Heart right ventricle (tissue), 16 donors: ENCODE measurements around the gene GAB1. TPM values are rescaled to one million over a fixed set of nuclear protein-coding genes. Genes with fewer than 3 reads are reported as not detected.

Experiments
- ATAC-seq, 8 donors: fragments of 200-7000 bp; cut with Tn5 transposase; one replicate each; pipeline ENCODE4 v1.9.1; 2020; ENCODE audit warnings: mild to moderate bottlenecking in 8 of 8, moderate library complexity in 8 of 8, moderate number of reproducible peaks in 1 of 8
- DNase-seq, 2 donors: peaks; one replicate each; pipeline ENCODE4 v3.0.0-alpha.2; 2020
- H3K27ac ChIP-seq, 10 donors: fragments of 200-600 bp; sonication (generic) in 2 of 10; one replicate each; pipeline versions ENCODE4 v1.5.0 to v1.8.0; 2020 to 2022; ENCODE audit warnings: mild to moderate bottlenecking in 3 of 10
- H3K27me3 ChIP-seq, 7 donors: fragments of 200-600 bp; one replicate each; pipeline ENCODE4 v1.8.0; 2021 to 2022; ENCODE audit warnings: mild to moderate bottlenecking in 2 of 7
- H3K36me3 ChIP-seq, 9 donors: fragments of 200-600 bp; sonication (generic) in 1 of 9; one replicate each; pipeline versions ENCODE4 v1.5.0 to v1.8.0; 2020 to 2022; ENCODE audit warnings: mild to moderate bottlenecking in 2 of 9
- H3K4me1 ChIP-seq, 9 donors: fragments of 200-600 bp; sonication (generic) in 1 of 9; one replicate each; pipeline versions ENCODE4 v1.5.0 to v1.8.0; 2020 to 2022; ENCODE audit warnings: mild to moderate bottlenecking in 4 of 9
- H3K4me3 ChIP-seq, 10 donors: fragments of 200-600 bp; sonication (generic) in 2 of 10; one replicate each; pipeline versions ENCODE4 v1.5.0 to v1.8.0; 2020 to 2022; ENCODE audit warnings: mild to moderate bottlenecking in 7 of 10, moderate library complexity in 2 of 10
- H3K9me3 ChIP-seq, 11 donors: fragments of 200-600 bp in 10 of 11; sonication (generic) in 2 of 11; one replicate each; pipeline versions ENCODE4 v1.5.0 to v1.8.0; 2013 to 2022; ENCODE audit warnings: mild to moderate bottlenecking in 2 of 11, control low read depth in 1 of 11, moderate library complexity in 1 of 11
- CTCF ChIP-seq, 9 donors: fragments of 200-600 bp; sonication (generic) in 2 of 9; IDR thresholded peaks; one replicate each; pipeline versions ENCODE4 v1.5.0 to v1.8.0; 2021 to 2022; ENCODE audit warnings: antibody characterized with exemption in 9 of 9, mild to moderate bottlenecking in 5 of 9, moderate library complexity in 1 of 9
- WGBS, 2 donors: extraction: QIAGEN DNeasy Blood & Tissue Kit; methylation state at CpG; one replicate each; pipeline ENCODE4 v1.1.7; 2013; ENCODE audit warnings: inconsistent platforms in 1 of 2; 5-methylcytosine and 5-hydroxymethylcytosine counted together
- intact Hi-C, 10 donors: fragments of 100-400 bp; cut with DNase I; formaldehyde crosslinking; loops; one replicate each; pipeline versions ENCODE4 v1.11.1 to v1.14.2; 2022
- long read RNA-seq, 3 donors: library from polyadenylated mRNA; unstranded; transcript quantifications; one replicate each; pipeline ENCODE4 v2.0.0, GENCODE V29; 2020 to 2021
- polyA plus RNA-seq, 2 donors: library from polyadenylated mRNA; stranded (reverse); fragments of 200-250 nt; gene quantifications; one replicate each; pipeline ENCODE4 v1.2.3, GENCODE V29; 2013
- total RNA-seq, 10 donors: library from RNA; stranded (reverse); fragmentation: NEBNext Ultra II Directional in 3 of 10; extraction: Animal tissue kit (Norgen Biotek cat#: 25700) in 3 of 10; gene quantifications; one replicate each; pipeline versions ENCODE4 v1.2.1 to v1.2.4, GENCODE V29; 2021 to 2023
- donor health status: Arrhythmogenic right ventricular cardiomyopathy.
- donor health status: ischemic (EF 13 %, LVEDD 7.1; RV severe dilation, severe dysfunction).
- donor health status: healthy with polysubstance abuse.
- donor health status: DM: no; HTN: yes; CAD: no.
- donor health status: DM: no; HTN: no; CAD: no.
- donor health status: ischemic (EF 25% LVEDD 6.9; RV normal size, moderate dysfunction).
- donor health status: ischemic (EF 25% LVEDD 5.7; RV mildly dilated, moderate dysfunction).
- donor health status: healthy.
- donor health status: DM: yes; HTN: yes; CAD: no.
- donor health status: Ischemic cardiomyopathy.
- donor health status: ischemic (EF 35%, LVEDD 5.7; RV mildly dilated, moderate dysfunction).
- donor health status: nonischemic (EF 11% LVEDD 7.7; RV severe dilation, severe dysfunction).
- donor health status: DM: yes; HTN: yes; CAD: no.
- donor health status: PGD.
- donor health status: ischemic (EF 29% LVEDD 5.4; RV normal size, mild dysfunction).
- donor health status: nonischemic (EF 23%, LVEDD 6.1; RV moderate dilation, normal function).

Gene GAB1
- total RNA-seq (100 to 1,000 TPM in 5 of 10 donors, 10 to 100 TPM in 5; 28.9 to 130 (median 102) TPM), polyA plus RNA-seq (10 to 100 TPM in 1 of 2 donors, 1 to 10 TPM in 1; 7.8 to 22.4 TPM)
- long read RNA-seq, donor 1, partial matches to known transcripts: 3 of 15 reads
- long read RNA-seq, donor 1, other reads (novel, unspliced or antisense): 12 of 15 reads
- long read RNA-seq, donor 2, partial matches to known transcripts: 22 of 25 reads
- long read RNA-seq, donor 2, other reads (novel, unspliced or antisense): 3 of 25 reads
- long read RNA-seq, donor 3, partial matches to known transcripts: 5 of 11 reads
- long read RNA-seq, donor 3, other reads (novel, unspliced or antisense): 6 of 11 reads

GRCh38 chr4:143336781-143337599 lies at the start of gene GAB1:
TSS of gene GAB1 (plus strand) at chr4:143336876. CDS start at chr4:143337189, 313 bp downstream.
- DNase-seq (peak; percentile 80 to 82), ATAC-seq (peak; percentile 57 to 88 (median 68))
- intact Hi-C loops: loop anchor here in 9 of 10 donors (2.0 to 10.0 kb wide), 18 partner anchors 40 to 175 kb away; partner anchors contain the start of gene SMARCA5 (in 1 of the 9)
- Histone ChIP-seq H3K27ac (peak within 1 kb of the TSS; percentile 93 to 98 (median 96)), H3K36me3 (no peaks in the 10 kb centered on the region), H3K4me3 (peak within 1 kb of the TSS; percentile 65 to 97 (median 90)), H3K4me1 (peaks cover 3 to 52% (median 41%) of the 10 kb centered on the region in 9 donors), H3K27me3 (no peaks in the 10 kb centered on the region), H3K9me3 (no peaks in the 10 kb centered on the region)
- peak in 6 of 9 donors; percentile 11 to 44 (median 32) for TF ChIP-seq CTCF (IDR thresholded peaks at IDR 0.05)
- WGBS, 2 donors: 0% methylated on average over 78 to 81 of the region's 81 CpGs

GRCh38 chr4:143287572-143287923 lies 49.1 kb upstream of the GAB1 start:
- TF ChIP-seq CTCF (IDR thresholded peaks at IDR 0.05): no peak
- peaks cover 0 to 39% (median 23%) of the 10 kb centered on the region in 9 donors for H3K4me1 ChIP-seq
- WGBS, 2 donors: 65 to 68% methylated on average over 3 of the region's 3 CpGs

GRCh38 chr4:143288171-143288570 lies 48.5 kb upstream of the GAB1 start:
- no peak for DNase-seq
- H3K4me1 ChIP-seq: peaks cover 0 to 35% (median 19%) of the 10 kb centered on the region in 9 donors
- intact Hi-C loops: loop anchor here in 5 of 10 donors (5.0 to 10.0 kb wide), 5 partner anchors 34 to 117 kb away; partner anchors contain the start of gene GAB1 (in 1 of the 5)
- no peak overlapping the region for H3K4me3 ChIP-seq
- 71 to 84% methylated on average over 4 of the region's 4 CpGs for WGBS, 2 donors
- no peak for ATAC-seq
- peak overlapping the region in 2 of 10 donors; percentile 61 to 84 for H3K27ac ChIP-seq
- H3K27me3 ChIP-seq: no peaks in the 10 kb centered on the region
- H3K36me3 ChIP-seq: no peaks in the 10 kb centered on the region
- H3K9me3 ChIP-seq: no peaks in the 10 kb centered on the region
- TF ChIP-seq CTCF (IDR thresholded peaks at IDR 0.05): no peak

More at GRCh38 chr4:143287572-143287923, 49.1 kb upstream of the GAB1 start:
- Histone ChIP-seq H3K27ac (peak overlapping the region; percentile 29 to 84 (median 64)), H3K4me3 (no peak overlapping the region), H3K27me3 (no peaks in the 10 kb centered on the region), H3K36me3 (no peaks in the 10 kb centered on the region), H3K9me3 (no peaks in the 10 kb centered on the region)
- ATAC-seq (no peak), DNase-seq (no peak)
- intact Hi-C loops: loop anchor here in 5 of 10 donors (2.0 to 10.0 kb wide), 6 partner anchors 35 to 117 kb away; partner anchors contain the start of gene GAB1 (in 2 of the 5)

- no peaks in the 10 kb centered on the region for H3K36me3 ChIP-seq
- no peak for DNase-seq
- intact Hi-C loops: loop anchor here in 5 of 10 donors (5.0 to 10.0 kb wide), 5 partner anchors 33 to 115 kb away; partner anchors contain the start of gene GAB1 (in 1 of the 5)
- no peaks in the 10 kb centered on the region for H3K9me3 ChIP-seq
- no peak for ATAC-seq
- H3K27me3 ChIP-seq: no peaks in the 10 kb centered on the region
- H3K4me3 ChIP-seq: no peak overlapping the region
- TF ChIP-seq CTCF (IDR thresholded peaks at IDR 0.05): no peak
- H3K27ac ChIP-seq: no peak overlapping the region
- peaks cover 8 to 46% (median 30%) of the 10 kb centered on the region in 9 donors for H3K4me1 ChIP-seq
Measured at GRCh38 chr4:143289370-143289769, 47.3 kb upstream of the GAB1 start.
